T-helper 1 cell treated with Interleukin-12 subunit alpha and Interleukin-12 subunit beta and Interleukin-4 antibody, amounts not matched to agents 30 μg/mL and 1 μg/mL, for 36 hours (primary cell): ENCODE data around the gene SPNS3.

ENCODE experiments used
- H3K27ac Mint-ChIP-seq: one replicate; pipeline ENCODE4 v1.8.0; 2021; ENCODE audit warnings: mild to moderate bottlenecking, mixed read lengths
- H3K27me3 Mint-ChIP-seq: one replicate; pipeline ENCODE4 v1.8.0; 2021; ENCODE audit warnings: low read depth, mixed read lengths
- H3K36me3 Mint-ChIP-seq: one replicate; pipeline ENCODE4 v1.8.0; 2021; ENCODE audit warnings: low read depth, mixed read lengths
- H3K4me1 Mint-ChIP-seq: one replicate; pipeline ENCODE4 v1.8.0; 2021; ENCODE audit warnings: low read depth, mixed read lengths
- H3K4me3 Mint-ChIP-seq: one replicate; pipeline ENCODE4 v1.8.0; 2021; ENCODE audit warnings: mild to moderate bottlenecking, moderate library complexity, mixed read lengths
- H3K9me3 Mint-ChIP-seq: one replicate; pipeline ENCODE4 v1.8.0; 2021; ENCODE audit warnings: mixed read lengths

The SPNS3 gene

GRCh38 chr17:4485676-4486646, 52.2 kb downstream of the SPNS3 start:
- peak overlapping the region; percentile 85 for H3K4me3 Mint-ChIP-seq

GRCh38 chr17:4487296-4487695, 53.6 kb downstream of the SPNS3 start:
- H3K27me3 Mint-ChIP-seq: no peaks in the 10 kb centered on the region
- H3K4me3 Mint-ChIP-seq: no peak overlapping the region
- no peaks in the 10 kb centered on the region for H3K36me3 Mint-ChIP-seq
- no peaks in the 10 kb centered on the region for H3K9me3 Mint-ChIP-seq
- H3K27ac Mint-ChIP-seq: peak overlapping the region; percentile 63
- H3K4me1 Mint-ChIP-seq: peaks cover 18% of the 10 kb centered on the region

More at GRCh38 chr17:4485676-4486646, 52.2 kb downstream of the SPNS3 start:
- Mint-ChIP-seq H3K27me3 (no peaks in the 10 kb centered on the region), H3K27ac (peak overlapping the region; percentile 88), H3K4me1 (peaks cover 28% of the 10 kb centered on the region), H3K9me3 (no peaks in the 10 kb centered on the region), H3K36me3 (no peaks in the 10 kb centered on the region)

- Mint-ChIP-seq H3K4me3 (no peak overlapping the region), H3K36me3 (no peaks in the 10 kb centered on the region), H3K4me1 (peaks cover 23% of the 10 kb centered on the region), H3K27ac (no peak overlapping the region), H3K9me3 (no peaks in the 10 kb centered on the region), H3K27me3 (no peaks in the 10 kb centered on the region)
These were observed 54.3 kb downstream of the SPNS3 start for GRCh38 chr17:4487820-4488716.

- Mint-ChIP-seq H3K4me1 (peaks cover 22% of the 10 kb centered on the region), H3K4me3 (no peak overlapping the region), H3K36me3 (no peaks in the 10 kb centered on the region), H3K9me3 (no peaks in the 10 kb centered on the region), H3K27ac (no peak overlapping the region), H3K27me3 (no peaks in the 10 kb centered on the region)
These were observed 55.4 kb downstream of the SPNS3 start for GRCh38 chr17:4488989-4489595.

GRCh38 chr17:4490109-4490591, 56.4 kb downstream of the SPNS3 start:
- Mint-ChIP-seq H3K36me3 (no peaks in the 10 kb centered on the region), H3K4me1 (peaks cover 22% of the 10 kb centered on the region), H3K9me3 (no peaks in the 10 kb centered on the region), H3K27me3 (peaks cover 4% of the 10 kb centered on the region), H3K27ac (no peak overlapping the region), H3K4me3 (no peak overlapping the region)

- Mint-ChIP-seq H3K36me3 (no peaks in the 10 kb centered on the region), H3K9me3 (no peaks in the 10 kb centered on the region), H3K27ac (no peak overlapping the region), H3K4me1 (peaks cover 21% of the 10 kb centered on the region), H3K27me3 (peaks cover 4% of the 10 kb centered on the region), H3K4me3 (no peak overlapping the region)
These were observed 56.9 kb downstream of the SPNS3 start for GRCh38 chr17:4490637-4491061.

- Mint-ChIP-seq H3K36me3 (no peaks in the 10 kb centered on the region), H3K27me3 (peaks cover 15% of the 10 kb centered on the region), H3K4me1 (peaks cover 9% of the 10 kb centered on the region), H3K27ac (no peak overlapping the region), H3K4me3 (no peak overlapping the region), H3K9me3 (no peaks in the 10 kb centered on the region)
These were observed 59.2 kb downstream of the SPNS3 start for GRCh38 chr17:4492721-4493561.

- Mint-ChIP-seq H3K4me3 (no peak overlapping the region), H3K27ac (no peak overlapping the region)
These were observed 63.5 kb downstream of the SPNS3 start for GRCh38 chr17:4497101-4497824.

GRCh38 chr17:4498461-4499397, 65.0 kb downstream of the SPNS3 start, which contains the start of gene SPNS2:
SPNS2 (plus strand) TSS chr17:4498881; CDS start chr17:4499048, 167 bp downstream.
- Mint-ChIP-seq H3K9me3 (no peaks in the 10 kb centered on the region), H3K36me3 (no peaks in the 10 kb centered on the region), H3K27ac (no peak within 1 kb of the TSS), H3K4me1 (peaks cover 9% of the 10 kb centered on the region), H3K27me3 (peaks cover 49% of the 10 kb centered on the region), H3K4me3 (peak within 1 kb of the TSS; percentile 68)

More at GRCh38 chr17:4497101-4497824, 63.5 kb downstream of the SPNS3 start:
- no peaks in the 10 kb centered on the region for H3K36me3 Mint-ChIP-seq
- no peaks in the 10 kb centered on the region for H3K9me3 Mint-ChIP-seq
- peaks cover 42% of the 10 kb centered on the region for H3K27me3 Mint-ChIP-seq
- H3K4me1 Mint-ChIP-seq: peaks cover 18% of the 10 kb centered on the region

- Mint-ChIP-seq H3K36me3 (no peaks in the 10 kb centered on the region), H3K27me3 (peaks cover 45% of the 10 kb centered on the region), H3K4me3 (peak overlapping the region; percentile 68), H3K4me1 (peaks cover 16% of the 10 kb centered on the region), H3K27ac (no peak overlapping the region), H3K9me3 (no peaks in the 10 kb centered on the region)
These were observed 65.9 kb downstream of the SPNS3 start for GRCh38 chr17:4499431-4500190.

- peaks cover 22% of the 10 kb centered on the region for H3K4me1 Mint-ChIP-seq
- no peaks in the 10 kb centered on the region for H3K9me3 Mint-ChIP-seq
- no peak overlapping the region for H3K27ac Mint-ChIP-seq
- no peaks in the 10 kb centered on the region for H3K36me3 Mint-ChIP-seq
- H3K27me3 Mint-ChIP-seq: peaks cover 44% of the 10 kb centered on the region
- peak overlapping the region; percentile 8 for H3K4me3 Mint-ChIP-seq
These were observed 66.4 kb downstream of the SPNS3 start for GRCh38 chr17:4500191-4500571.
